ENCODE measurements around the gene DOCK6. TPM values are rescaled to one million over a fixed set of nuclear protein-coding genes. Genes with fewer than 3 reads are reported as not detected.
"Not testable (repeated sequence)": the region's sequence is repeated elsewhere in the genome, so short reads cannot be mapped to it uniquely, and the experiment has no call there.

The DOCK6 gene
- total RNA-seq, 1 donor from 2014 or later = 65.8 TPM

DNA sequence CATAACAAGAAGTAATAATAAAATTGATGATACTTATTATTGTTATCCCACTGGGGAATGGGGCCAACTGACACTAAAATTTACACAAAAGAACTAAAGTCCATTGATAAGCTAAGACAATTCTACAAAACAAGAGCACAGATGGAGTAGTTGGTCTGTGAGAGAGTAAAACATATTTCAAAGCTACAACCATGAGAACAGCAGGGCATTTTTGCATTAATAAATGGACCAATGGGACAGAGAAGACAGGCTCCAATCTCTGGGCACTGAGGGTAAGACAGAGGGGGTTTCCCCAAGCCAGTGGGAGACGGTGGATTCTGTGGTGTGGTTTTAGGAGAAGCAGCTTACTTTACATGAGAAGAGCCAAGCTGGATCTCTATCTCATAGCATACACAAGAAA, 79.3 kb downstream of the DOCK6 start:
- Histone ChIP-seq H3K4me1 (peaks cover 62% of the 10 kb centered on the region), H3K9me3 (no peaks in the 10 kb centered on the region), H3K4me3 (no peak overlapping the region), H3K36me3 (peaks cover 0 to 36% of the 10 kb centered on the region in 2 donors), H3K27ac (no peak overlapping the region), H3K27me3 (no peaks in the 10 kb centered on the region)
- no peak for TF ChIP-seq POLR2AphosphoS5 (IDR thresholded peaks at IDR 0.05; ENCODE audit: insufficient read depth in 1 of 2, low read depth in 1 of 2)
- TF ChIP-seq, protein P1, sequence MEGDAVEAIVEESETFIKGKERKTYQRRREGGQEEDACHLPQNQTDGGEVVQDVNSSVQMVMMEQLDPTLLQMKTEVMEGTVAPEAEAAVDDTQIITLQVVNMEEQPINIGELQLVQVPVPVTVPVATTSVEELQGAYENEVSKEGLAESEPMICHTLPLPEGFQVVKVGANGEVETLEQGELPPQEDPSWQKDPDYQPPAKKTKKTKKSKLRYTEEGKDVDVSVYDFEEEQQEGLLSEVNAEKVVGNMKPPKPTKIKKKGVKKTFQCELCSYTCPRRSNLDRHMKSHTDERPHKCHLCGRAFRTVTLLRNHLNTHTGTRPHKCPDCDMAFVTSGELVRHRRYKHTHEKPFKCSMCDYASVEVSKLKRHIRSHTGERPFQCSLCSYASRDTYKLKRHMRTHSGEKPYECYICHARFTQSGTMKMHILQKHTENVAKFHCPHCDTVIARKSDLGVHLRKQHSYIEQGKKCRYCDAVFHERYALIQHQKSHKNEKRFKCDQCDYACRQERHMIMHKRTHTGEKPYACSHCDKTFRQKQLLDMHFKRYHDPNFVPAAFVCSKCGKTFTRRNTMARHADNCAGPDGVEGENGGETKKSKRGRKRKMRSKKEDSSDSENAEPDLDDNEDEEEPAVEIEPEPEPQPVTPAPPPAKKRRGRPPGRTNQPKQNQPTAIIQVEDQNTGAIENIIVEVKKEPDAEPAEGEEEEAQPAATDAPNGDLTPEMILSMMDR (IDR thresholded peaks at IDR 0.05) = no peak
- TF ChIP-seq POLR2A (IDR thresholded peaks at IDR 0.05) = no peak
- DNase-seq (ENCODE audit: extremely low spot score in 2 of 2) = no peak
- intact Hi-C loops (cut with DNase I) = no loop called here

DNA sequence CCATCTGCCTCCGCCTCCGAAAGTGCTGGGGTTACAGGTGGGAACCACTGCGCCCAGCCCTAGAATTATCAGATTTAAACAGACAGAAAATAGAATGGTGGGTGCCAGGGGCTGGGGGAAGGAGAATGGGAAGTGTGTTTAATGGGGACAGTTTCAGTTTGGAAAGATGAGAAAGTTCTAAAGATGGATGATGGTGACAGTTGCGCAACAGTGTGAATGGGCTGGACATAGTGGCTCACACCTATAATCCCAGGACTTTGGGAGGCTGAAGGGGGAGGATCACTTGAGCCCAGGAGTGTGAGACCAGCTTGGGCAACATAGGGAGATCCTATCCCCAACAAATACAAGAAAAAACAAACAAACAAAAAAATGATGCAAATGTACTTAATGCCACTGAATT, 80.8 kb downstream of the DOCK6 start:
- H3K4me3 ChIP-seq = no peak overlapping the region
- peaks cover 61% of the 10 kb centered on the region for H3K4me1 ChIP-seq
- TF ChIP-seq POLR2AphosphoS5 (IDR thresholded peaks at IDR 0.05; ENCODE audit: insufficient read depth in 1 of 2, low read depth in 1 of 2) (no peak), POLR2A (IDR thresholded peaks at IDR 0.05) (no peak)
- TF ChIP-seq, protein P1 (IDR thresholded peaks at IDR 0.05) = no peak
- no peak for DNase-seq (ENCODE audit: extremely low spot score in 2 of 2)
- no peaks in the 10 kb centered on the region for H3K9me3 ChIP-seq
- intact Hi-C loops (cut with DNase I) = no loop called here
- H3K27me3 ChIP-seq = no peaks in the 10 kb centered on the region
- H3K36me3 ChIP-seq = peaks cover 3 to 44% of the 10 kb centered on the region in 2 donors
- peak overlapping the region; percentile 80 for H3K27ac ChIP-seq

DNA sequence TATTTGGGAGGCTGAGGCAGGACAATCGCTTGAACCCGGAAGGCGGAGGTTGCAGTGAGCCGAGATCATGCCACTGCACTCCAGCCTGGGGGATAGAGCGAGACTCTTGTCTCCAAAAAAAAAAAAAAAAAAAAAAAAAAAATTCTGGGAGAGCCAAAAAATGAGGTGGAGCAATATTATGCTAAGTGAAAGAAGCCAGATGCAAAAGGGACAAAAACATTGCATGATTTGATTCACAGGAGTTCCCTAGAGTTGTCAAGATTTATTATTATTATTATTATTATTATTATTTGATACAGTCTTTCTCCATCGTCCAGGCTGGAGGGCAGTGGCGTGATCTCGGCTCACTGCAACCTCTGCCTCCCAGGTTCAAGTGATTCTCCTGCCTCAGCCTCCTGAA, 81.3 kb downstream of the DOCK6 start:
- H3K4me3 ChIP-seq; intact Hi-C loops (cut with DNase I); DNase-seq (ENCODE audit: extremely low spot score in 2 of 2); H3K27me3 ChIP-seq; H3K9me3 ChIP-seq: not testable (repeated sequence)
- peaks cover 56% of the 10 kb centered on the region for H3K4me1 ChIP-seq
- H3K36me3 ChIP-seq = peaks cover 3 to 49% of the 10 kb centered on the region in 2 donors
- H3K27ac ChIP-seq = peak overlapping the region; percentile 80

DNA sequence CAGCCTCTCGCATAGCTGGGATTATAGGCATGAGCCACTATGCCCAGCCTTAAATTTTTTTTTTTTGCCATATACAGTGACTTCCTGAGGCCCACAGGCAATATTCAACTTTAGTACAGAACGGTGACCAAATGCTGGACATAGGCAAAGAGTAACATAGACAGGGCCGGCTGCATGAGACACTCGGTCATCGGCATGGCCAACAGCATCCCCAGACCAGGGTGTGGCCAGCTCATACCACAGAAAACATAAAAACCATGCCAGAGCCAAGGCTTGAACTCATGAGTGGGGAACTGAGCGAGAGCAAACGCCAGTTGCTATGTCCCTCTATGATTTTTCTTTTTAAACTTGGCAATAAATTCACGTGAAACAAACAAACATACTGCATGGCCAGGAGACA, 82.0 kb downstream of the DOCK6 start:
- Histone ChIP-seq H3K4me1 (peaks cover 50% of the 10 kb centered on the region), H3K27me3 (no peaks in the 10 kb centered on the region), H3K4me3 (no peak overlapping the region), H3K9me3 (no peaks in the 10 kb centered on the region), H3K36me3 (peaks cover 3 to 48% of the 10 kb centered on the region in 2 donors), H3K27ac (peak overlapping the region; percentile 80)
- TF ChIP-seq, protein P1 (IDR thresholded peaks at IDR 0.05) = no peak
- TF ChIP-seq POLR2A (IDR thresholded peaks at IDR 0.05) = no peak
- TF ChIP-seq POLR2AphosphoS5 (IDR thresholded peaks at IDR 0.05; ENCODE audit: insufficient read depth in 1 of 2, low read depth in 1 of 2) = no peak
- DNase-seq (ENCODE audit: extremely low spot score in 2 of 2) = no peak
- intact Hi-C loops (cut with DNase I) = no loop called here

DNA sequence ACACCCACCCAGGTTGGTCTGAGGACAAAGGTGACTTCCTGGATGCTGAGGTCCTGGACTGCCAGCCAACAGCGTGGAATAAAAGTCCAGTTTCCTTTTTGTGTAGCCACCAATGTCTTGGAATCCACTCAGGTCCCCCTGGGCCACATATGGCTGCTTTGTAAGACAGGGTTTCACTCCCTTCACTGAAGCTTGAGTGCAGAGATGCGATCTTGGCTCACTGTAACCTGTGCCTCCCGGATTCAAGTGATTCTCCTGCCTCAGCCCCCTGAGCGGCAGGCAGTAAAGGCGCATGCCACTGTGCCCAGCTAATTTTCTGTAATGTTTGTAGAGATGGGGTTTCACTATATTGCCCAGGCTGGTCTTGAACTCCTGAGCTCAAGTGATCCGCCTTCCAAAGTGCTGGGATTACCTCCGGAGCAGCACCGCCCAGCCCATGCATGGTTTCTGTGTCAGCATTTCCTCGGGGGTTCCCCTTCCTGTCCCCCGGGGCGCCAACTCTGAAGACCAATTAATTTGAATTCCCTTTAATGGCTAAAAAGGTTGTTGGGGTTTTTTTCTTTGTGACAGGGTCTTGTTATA, 82.5 kb downstream of the DOCK6 start:
- Histone ChIP-seq H3K27ac (peak overlapping the region; percentile 80), H3K4me1 (peaks cover 44% of the 10 kb centered on the region), H3K27me3 (no peaks in the 10 kb centered on the region), H3K9me3 (no peaks in the 10 kb centered on the region), H3K4me3 (no peak overlapping the region), H3K36me3 (peaks cover 3 to 46% of the 10 kb centered on the region in 2 donors)
- DNase-seq (ENCODE audit: extremely low spot score in 2 of 2) = no peak
- intact Hi-C loops (cut with DNase I) = no loop called here
- TF ChIP-seq, protein P1 (IDR thresholded peaks at IDR 0.05) = no peak
- TF ChIP-seq POLR2AphosphoS5 (IDR thresholded peaks at IDR 0.05; ENCODE audit: insufficient read depth in 1 of 2, low read depth in 1 of 2) = peak in 1 of 2 donors; percentile 27
- TF ChIP-seq POLR2A (IDR thresholded peaks at IDR 0.05) = no peak

DNA sequence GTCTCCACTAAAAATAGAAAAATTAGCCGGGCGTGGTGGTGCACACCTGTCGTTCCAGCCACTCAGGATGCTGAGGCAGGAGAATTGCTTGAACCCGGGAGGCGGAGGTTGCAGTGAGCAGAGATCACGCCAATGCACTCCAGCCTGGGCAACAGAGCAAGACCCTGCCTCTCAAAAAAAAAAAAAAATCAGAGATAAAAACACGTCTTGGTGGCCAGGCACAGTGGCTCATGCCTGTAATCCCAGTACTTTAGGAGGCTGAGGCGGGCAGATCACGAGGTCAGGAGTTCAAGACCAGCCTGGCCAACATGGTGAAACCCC, 83.2 kb downstream of the DOCK6 start:
- peaks cover 3 to 50% of the 10 kb centered on the region in 2 donors for H3K36me3 ChIP-seq
- intact Hi-C loops (cut with DNase I); H3K4me3 ChIP-seq; H3K27me3 ChIP-seq; H3K9me3 ChIP-seq; DNase-seq (ENCODE audit: extremely low spot score in 2 of 2): not testable (repeated sequence)
- H3K4me1 ChIP-seq = peaks cover 40% of the 10 kb centered on the region
- H3K27ac ChIP-seq = peak overlapping the region; percentile 80
